GM23338 (cell line): ENCODE results near the gene USP24.
A peak's percentile ranks its signal among the peaks of the same experiment; 100 is the strongest.

Experiments used
- CREB1 ChIP-seq: fragments of 250-450 bp; sonication (Bioruptor Pico); IDR thresholded peaks from 2 replicates; pipeline ENCODE4 v1.5.0; 2020; ENCODE audit warnings: low read depth, mild to moderate bottlenecking, moderate library complexity
- EZH2 ChIP-seq: fragments of 200-600 bp; sonication (generic); IDR thresholded peaks from one replicate; pipeline ENCODE4 v1.8.0; 2017; ENCODE audit warnings: antibody characterized with exemption, mild to moderate bottlenecking, low read depth; ENCODE audit not compliant: unreplicated experiment
- EZH2phosphoT487 ChIP-seq: fragments of 200-600 bp; sonication (generic); IDR thresholded peaks from one replicate; pipeline ENCODE4 v1.8.1; 2018; ENCODE audit warnings: antibody characterized with exemption; ENCODE audit not compliant: unreplicated experiment
- JUNB ChIP-seq: IDR thresholded peaks from one replicate; pipeline ENCODE4 v1.6.1; 2016; ENCODE audit warnings: antibody characterized with exemption; ENCODE audit not compliant: unreplicated experiment
- POLR2AphosphoS5 ChIP-seq: IDR thresholded peaks from 2 replicates; pipeline ENCODE4 v1.6.1; 2016; ENCODE audit warnings: antibody characterized with exemption, low read depth
- STAT1 ChIP-seq: IDR thresholded peaks from one replicate; pipeline ENCODE4 v1.6.1; 2016; ENCODE audit warnings: antibody characterized with exemption; ENCODE audit not compliant: unreplicated experiment
- ZNF114 ChIP-seq: fragments of 250-450 bp; sonication (Bioruptor Pico); IDR thresholded peaks from 2 replicates; pipeline ENCODE4 v1.5.0; 2020; ENCODE audit warnings: mild to moderate bottlenecking, moderate library complexity
- ZNF331 ChIP-seq: fragments of 250-450 bp; sonication (Bioruptor Pico); IDR thresholded peaks from 2 replicates; pipeline ENCODE4 v1.5.0; 2020; ENCODE audit warnings: low read depth, mild to moderate bottlenecking, moderate library complexity
- ZNF462 ChIP-seq: fragments of 250-450 bp; sonication (Bioruptor Pico); IDR thresholded peaks from 2 replicates; pipeline ENCODE4 v1.5.0; 2020; ENCODE audit warnings: mild to moderate bottlenecking, moderate library complexity
- TF ChIP-seq, protein P1 (sequence below), 2 experiments: fragments of 200-600 bp in 1 of 2; sonication (generic) in 1 of 2; conservative IDR thresholded peaks; 2 replicates each; pipeline versions ENCODE4 v1.5.1 to v1.6.1; 2016 to 2017; ENCODE audit warnings: antibody characterized with exemption in 2 of 2, low read depth in 2 of 2, mild to moderate bottlenecking in 2 of 2, moderate library complexity in 1 of 2
- TF ChIP-seq, protein P2 (sequence below): IDR thresholded peaks from 2 replicates; pipeline ENCODE4 v1.6.1; 2016; ENCODE audit warnings: antibody characterized with exemption
- TF ChIP-seq, protein P3 (sequence below): IDR thresholded peaks from one replicate; pipeline ENCODE4 v1.6.1; 2018; ENCODE audit warnings: antibody characterized with exemption; ENCODE audit not compliant: unreplicated experiment

GRCh38 chr1:55064071-55064581 is 151.0 kb downstream of the USP24 start:
- TF ChIP-seq EZH2 (no peak), POLR2AphosphoS5 (no peak), STAT1 (no peak), ZNF462 (CRISPR knock-in tag) (no peak), CREB1 (CRISPR knock-in tag) (no peak), ZNF114 (CRISPR knock-in tag) (no peak), JUNB (no peak), EZH2phosphoT487 (no peak), ZNF331 (CRISPR knock-in tag) (no peak)
- TF ChIP-seq, protein P1, sequence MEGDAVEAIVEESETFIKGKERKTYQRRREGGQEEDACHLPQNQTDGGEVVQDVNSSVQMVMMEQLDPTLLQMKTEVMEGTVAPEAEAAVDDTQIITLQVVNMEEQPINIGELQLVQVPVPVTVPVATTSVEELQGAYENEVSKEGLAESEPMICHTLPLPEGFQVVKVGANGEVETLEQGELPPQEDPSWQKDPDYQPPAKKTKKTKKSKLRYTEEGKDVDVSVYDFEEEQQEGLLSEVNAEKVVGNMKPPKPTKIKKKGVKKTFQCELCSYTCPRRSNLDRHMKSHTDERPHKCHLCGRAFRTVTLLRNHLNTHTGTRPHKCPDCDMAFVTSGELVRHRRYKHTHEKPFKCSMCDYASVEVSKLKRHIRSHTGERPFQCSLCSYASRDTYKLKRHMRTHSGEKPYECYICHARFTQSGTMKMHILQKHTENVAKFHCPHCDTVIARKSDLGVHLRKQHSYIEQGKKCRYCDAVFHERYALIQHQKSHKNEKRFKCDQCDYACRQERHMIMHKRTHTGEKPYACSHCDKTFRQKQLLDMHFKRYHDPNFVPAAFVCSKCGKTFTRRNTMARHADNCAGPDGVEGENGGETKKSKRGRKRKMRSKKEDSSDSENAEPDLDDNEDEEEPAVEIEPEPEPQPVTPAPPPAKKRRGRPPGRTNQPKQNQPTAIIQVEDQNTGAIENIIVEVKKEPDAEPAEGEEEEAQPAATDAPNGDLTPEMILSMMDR (conservative IDR thresholded peaks at IDR 0.05; ENCODE audit: low read depth in 2 of 2) = peak; percentile 64 to 70
- TF ChIP-seq, protein P2, sequence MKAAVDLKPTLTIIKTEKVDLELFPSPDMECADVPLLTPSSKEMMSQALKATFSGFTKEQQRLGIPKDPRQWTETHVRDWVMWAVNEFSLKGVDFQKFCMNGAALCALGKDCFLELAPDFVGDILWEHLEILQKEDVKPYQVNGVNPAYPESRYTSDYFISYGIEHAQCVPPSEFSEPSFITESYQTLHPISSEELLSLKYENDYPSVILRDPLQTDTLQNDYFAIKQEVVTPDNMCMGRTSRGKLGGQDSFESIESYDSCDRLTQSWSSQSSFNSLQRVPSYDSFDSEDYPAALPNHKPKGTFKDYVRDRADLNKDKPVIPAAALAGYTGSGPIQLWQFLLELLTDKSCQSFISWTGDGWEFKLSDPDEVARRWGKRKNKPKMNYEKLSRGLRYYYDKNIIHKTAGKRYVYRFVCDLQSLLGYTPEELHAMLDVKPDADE = no peak
- TF ChIP-seq, protein P3, sequence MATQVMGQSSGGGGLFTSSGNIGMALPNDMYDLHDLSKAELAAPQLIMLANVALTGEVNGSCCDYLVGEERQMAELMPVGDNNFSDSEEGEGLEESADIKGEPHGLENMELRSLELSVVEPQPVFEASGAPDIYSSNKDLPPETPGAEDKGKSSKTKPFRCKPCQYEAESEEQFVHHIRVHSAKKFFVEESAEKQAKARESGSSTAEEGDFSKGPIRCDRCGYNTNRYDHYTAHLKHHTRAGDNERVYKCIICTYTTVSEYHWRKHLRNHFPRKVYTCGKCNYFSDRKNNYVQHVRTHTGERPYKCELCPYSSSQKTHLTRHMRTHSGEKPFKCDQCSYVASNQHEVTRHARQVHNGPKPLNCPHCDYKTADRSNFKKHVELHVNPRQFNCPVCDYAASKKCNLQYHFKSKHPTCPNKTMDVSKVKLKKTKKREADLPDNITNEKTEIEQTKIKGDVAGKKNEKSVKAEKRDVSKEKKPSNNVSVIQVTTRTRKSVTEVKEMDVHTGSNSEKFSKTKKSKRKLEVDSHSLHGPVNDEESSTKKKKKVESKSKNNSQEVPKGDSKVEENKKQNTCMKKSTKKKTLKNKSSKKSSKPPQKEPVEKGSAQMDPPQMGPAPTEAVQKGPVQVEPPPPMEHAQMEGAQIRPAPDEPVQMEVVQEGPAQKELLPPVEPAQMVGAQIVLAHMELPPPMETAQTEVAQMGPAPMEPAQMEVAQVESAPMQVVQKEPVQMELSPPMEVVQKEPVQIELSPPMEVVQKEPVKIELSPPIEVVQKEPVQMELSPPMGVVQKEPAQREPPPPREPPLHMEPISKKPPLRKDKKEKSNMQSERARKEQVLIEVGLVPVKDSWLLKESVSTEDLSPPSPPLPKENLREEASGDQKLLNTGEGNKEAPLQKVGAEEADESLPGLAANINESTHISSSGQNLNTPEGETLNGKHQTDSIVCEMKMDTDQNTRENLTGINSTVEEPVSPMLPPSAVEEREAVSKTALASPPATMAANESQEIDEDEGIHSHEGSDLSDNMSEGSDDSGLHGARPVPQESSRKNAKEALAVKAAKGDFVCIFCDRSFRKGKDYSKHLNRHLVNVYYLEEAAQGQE = no peak
